ENCODE results near the gene CCDC39.

CCDC39 gene

GRCh38 chr3:180679178-180680096 is at the start of gene CCDC39:
Gene CCDC39 (minus strand): TSS chr3:180679489. CDS start chr3:180679380, 109 bp downstream.
- TF ChIP-seq CTCF (IDR thresholded peaks at IDR 0.05), result no peak

- no peak for TF ChIP-seq CTCF (IDR thresholded peaks at IDR 0.05)
These were observed 40.7 kb upstream of the CCDC39 start for GRCh38 chr3:180720012-180720411.

GRCh38 chr3:180707896-180708295 is 28.6 kb upstream of the CCDC39 start:
- no peak for TF ChIP-seq CTCF (IDR thresholded peaks at IDR 0.05)

GRCh38 chr3:180705619-180706018 is 26.3 kb upstream of the CCDC39 start:
- no peak for TF ChIP-seq CTCF (IDR thresholded peaks at IDR 0.05)

GRCh38 chr3:180704532-180704931 is 25.2 kb upstream of the CCDC39 start:
- TF ChIP-seq CTCF (IDR thresholded peaks at IDR 0.05), result no peak

- TF ChIP-seq CTCF (IDR thresholded peaks at IDR 0.05), result no peak
These were observed 21.7 kb upstream of the CCDC39 start for GRCh38 chr3:180700941-180701340.

GRCh38 chr3:180698760-180699270 is 19.5 kb upstream of the CCDC39 start:
- no peak for TF ChIP-seq CTCF (IDR thresholded peaks at IDR 0.05)
